ENCODE data around the gene HRH1. TPM values are rescaled to one million over a fixed set of nuclear protein-coding genes. Genes with fewer than 3 reads are reported as not detected.
A peak's percentile ranks its signal among the peaks of the same experiment; 100 is the strongest.
"Not testable (repeated sequence)": the region's sequence is repeated elsewhere in the genome, so short reads cannot be mapped to it uniquely, and the experiment has no call there.

HRH1 gene
- total RNA-seq, 4 donors from 2014 or later = 10.9 to 12.2 (median 11.4) TPM

DNA sequence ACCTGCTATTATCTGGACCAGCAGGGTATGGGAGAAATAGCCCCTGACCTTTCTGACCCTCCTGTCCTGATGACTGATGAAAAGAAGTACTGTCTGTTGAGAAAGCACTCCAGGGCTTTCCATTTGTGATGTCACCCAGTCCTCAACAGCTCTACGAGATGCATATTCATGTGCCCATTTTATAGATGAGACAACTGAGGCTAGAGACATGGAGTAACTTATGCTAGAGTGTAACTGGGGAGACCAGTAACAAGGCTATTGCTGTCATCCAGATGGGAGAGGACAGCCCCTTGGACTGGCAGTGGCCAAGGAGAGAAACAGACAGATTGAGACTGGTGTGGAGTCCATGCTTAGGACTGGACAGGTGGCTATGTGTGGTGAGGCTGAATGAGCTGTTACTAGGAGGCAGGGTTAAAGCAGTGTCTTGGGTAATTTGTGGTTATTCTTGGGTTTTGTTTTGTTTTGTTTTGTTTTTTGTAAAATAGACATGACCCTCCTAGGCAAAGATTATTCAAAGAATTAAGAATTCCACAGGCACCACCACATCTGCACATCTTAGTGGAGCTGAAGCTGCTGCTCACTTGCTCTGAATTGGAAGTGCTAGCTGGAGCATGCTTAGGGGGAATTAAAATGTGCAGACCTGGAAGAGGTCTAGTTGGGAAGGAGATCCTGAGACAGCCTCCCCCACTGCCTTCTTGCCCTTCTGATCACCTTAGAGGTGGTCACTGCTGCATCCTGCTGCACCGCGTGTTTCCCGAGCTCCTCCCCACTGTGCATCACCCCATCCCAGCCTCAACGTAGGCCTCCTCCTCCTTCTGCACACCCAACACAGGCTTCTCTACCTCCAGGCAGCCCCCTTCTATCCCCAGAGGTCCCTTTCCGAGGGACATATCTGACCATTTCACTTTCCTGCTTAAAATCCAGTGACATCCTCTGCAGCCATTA lies 8.4 kb downstream of the HRH1 start:
- no peaks in the 10 kb centered on the region for H3K27me3 ChIP-seq
- H3K4me1 ChIP-seq = peaks cover 28% of the 10 kb centered on the region
- no peak overlapping the region for H3K27ac ChIP-seq
- no peak for TF ChIP-seq POLR2AphosphoS5 (IDR thresholded peaks at IDR 0.05)
- no peak for TF ChIP-seq POLR2A (IDR thresholded peaks at IDR 0.05)
- TF ChIP-seq, protein P1, sequence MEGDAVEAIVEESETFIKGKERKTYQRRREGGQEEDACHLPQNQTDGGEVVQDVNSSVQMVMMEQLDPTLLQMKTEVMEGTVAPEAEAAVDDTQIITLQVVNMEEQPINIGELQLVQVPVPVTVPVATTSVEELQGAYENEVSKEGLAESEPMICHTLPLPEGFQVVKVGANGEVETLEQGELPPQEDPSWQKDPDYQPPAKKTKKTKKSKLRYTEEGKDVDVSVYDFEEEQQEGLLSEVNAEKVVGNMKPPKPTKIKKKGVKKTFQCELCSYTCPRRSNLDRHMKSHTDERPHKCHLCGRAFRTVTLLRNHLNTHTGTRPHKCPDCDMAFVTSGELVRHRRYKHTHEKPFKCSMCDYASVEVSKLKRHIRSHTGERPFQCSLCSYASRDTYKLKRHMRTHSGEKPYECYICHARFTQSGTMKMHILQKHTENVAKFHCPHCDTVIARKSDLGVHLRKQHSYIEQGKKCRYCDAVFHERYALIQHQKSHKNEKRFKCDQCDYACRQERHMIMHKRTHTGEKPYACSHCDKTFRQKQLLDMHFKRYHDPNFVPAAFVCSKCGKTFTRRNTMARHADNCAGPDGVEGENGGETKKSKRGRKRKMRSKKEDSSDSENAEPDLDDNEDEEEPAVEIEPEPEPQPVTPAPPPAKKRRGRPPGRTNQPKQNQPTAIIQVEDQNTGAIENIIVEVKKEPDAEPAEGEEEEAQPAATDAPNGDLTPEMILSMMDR (IDR thresholded peaks at IDR 0.05) = no peak
- 82% methylated on average over 6 of the region's 6 CpGs for WGBS
- DNase-seq (ENCODE audit: low spot score in 2 of 2) = peak in 1 of 2 donors; percentile 15
- H3K9me3 ChIP-seq = no peaks in the 10 kb centered on the region
- H3K4me3 ChIP-seq = no peak overlapping the region
- no peaks in the 10 kb centered on the region for H3K36me3 ChIP-seq

DNA sequence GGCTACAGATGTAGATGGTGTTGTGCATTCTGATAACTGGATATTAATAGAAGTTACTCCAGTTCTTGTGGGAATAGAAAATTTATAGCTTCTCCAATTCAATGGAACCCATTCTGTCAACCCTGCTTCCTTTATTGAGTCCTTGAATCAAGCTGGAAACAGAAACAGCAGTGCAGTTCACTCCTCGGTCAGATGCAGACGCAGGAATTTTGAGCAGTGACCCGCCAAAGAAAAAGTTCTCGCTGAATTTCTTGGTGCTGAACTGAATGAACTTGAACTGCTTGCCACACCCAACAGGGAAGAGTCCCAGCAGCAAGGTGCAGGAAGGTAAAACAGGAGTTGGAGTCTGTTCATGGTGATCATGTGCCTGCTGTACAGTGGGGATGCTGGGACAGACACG lies 10.3 kb downstream of the HRH1 start:
- TF ChIP-seq POLR2A (IDR thresholded peaks at IDR 0.05) = no peak
- TF ChIP-seq, protein P1 (IDR thresholded peaks at IDR 0.05) = no peak
- TF ChIP-seq EP300 (IDR thresholded peaks at IDR 0.05) = no peak
- TF ChIP-seq POLR2AphosphoS5 (IDR thresholded peaks at IDR 0.05) = no peak
- H3K36me3 ChIP-seq = no peaks in the 10 kb centered on the region
- 25% methylated on average over 5 of the region's 5 CpGs for WGBS
- no peaks in the 10 kb centered on the region for H3K9me3 ChIP-seq
- DNase-seq (ENCODE audit: low spot score in 2 of 2) = peak in 1 of 2 donors; percentile 17
- no peak overlapping the region for H3K27ac ChIP-seq
- no peaks in the 10 kb centered on the region for H3K27me3 ChIP-seq
- no peak overlapping the region for H3K4me3 ChIP-seq
- peaks cover 17% of the 10 kb centered on the region for H3K4me1 ChIP-seq

DNA sequence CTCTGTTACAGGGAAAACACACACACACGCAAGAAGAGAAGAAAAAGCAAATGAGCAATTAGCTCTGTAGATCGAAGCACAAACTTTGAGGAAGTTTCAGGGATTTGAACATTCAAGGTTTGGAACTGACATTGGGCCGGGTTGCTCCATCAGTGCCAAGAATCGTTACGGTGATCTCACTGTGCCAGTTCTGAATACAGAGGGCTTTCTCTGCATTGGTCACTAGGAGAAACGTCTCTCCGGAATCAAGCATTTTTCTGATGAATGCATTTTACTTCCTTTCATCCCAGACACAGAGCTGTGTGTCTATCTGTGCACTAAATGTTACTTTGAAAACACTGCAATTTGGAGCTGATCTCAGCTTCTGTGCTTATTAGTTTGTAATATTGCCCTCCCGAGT lies 11.2 kb downstream of the HRH1 start:
- H3K36me3 ChIP-seq = no peaks in the 10 kb centered on the region
- peak in 1 of 2 donors; percentile 22 for DNase-seq (ENCODE audit: low spot score in 2 of 2)
- TF ChIP-seq EP300 (IDR thresholded peaks at IDR 0.05) = no peak
- TF ChIP-seq POLR2AphosphoS5 (IDR thresholded peaks at IDR 0.05) = no peak
- no peak for TF ChIP-seq POLR2A (IDR thresholded peaks at IDR 0.05)
- TF ChIP-seq, protein P1 (IDR thresholded peaks at IDR 0.05) = no peak
- H3K9me3 ChIP-seq = no peaks in the 10 kb centered on the region
- H3K4me3 ChIP-seq = no peak overlapping the region
- peaks cover 8% of the 10 kb centered on the region for H3K4me1 ChIP-seq
- WGBS = 74% methylated on average over 8 of the region's 8 CpGs
- H3K27ac ChIP-seq = no peak overlapping the region
- H3K27me3 ChIP-seq = no peaks in the 10 kb centered on the region

DNA sequence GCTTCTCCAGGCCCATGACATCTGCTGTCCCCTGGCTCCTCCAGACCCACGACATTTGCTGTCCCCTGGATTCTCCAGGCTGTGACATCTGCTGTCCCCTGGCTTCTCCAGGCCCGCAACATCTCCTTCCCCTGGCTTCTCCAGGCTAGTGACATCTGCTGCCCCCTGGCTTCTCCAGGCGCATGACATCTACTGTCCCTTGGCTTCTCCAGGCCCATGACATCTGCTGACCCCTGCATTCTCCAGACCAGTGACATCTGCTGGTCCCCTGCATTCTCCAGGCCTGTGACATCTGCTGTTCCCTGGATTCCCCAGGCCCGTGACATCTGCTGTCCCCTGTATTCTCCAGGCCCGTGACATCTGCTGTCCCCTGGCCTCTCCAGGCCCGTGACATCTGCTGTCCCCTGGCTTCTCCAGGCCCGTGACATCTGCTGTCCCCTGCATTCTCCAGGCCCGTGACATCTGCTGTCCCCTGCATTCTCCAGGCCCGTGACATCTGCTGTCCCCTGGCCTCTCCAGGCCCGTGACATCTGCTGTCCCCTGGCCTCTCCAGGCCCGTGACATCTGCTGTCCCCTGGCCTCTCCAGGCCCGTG lies 12.6 kb downstream of the HRH1 start:
- not testable (repeated sequence) for H3K27ac ChIP-seq, H3K4me3 ChIP-seq, H3K27me3 ChIP-seq, H3K36me3 ChIP-seq, H3K9me3 ChIP-seq
- 91% methylated on average over 11 of the region's 12 CpGs for WGBS
- H3K4me1 ChIP-seq = peaks cover 10% of the 10 kb centered on the region
- peak in 1 of 2 donors; percentile 43 for DNase-seq (ENCODE audit: low spot score in 2 of 2)

DNA sequence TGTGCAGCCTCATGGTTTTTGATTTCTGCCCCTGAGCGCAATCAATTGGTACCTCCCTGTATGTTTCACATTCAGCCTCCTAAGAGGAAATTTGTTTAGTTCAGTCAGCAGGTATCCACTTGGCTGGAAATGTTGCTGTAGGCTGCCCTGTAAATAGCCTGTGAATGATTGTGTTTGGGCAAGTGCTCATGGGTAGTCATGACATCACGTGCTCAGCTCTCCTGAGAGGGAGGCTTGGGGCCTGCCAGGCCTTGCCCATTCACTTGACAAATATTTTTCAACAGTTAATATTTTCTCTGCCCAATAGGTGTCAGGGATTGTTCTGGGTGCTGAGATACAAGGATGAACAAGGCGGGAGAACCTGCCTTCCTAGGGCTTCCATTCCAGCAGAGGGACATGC lies 13.3 kb downstream of the HRH1 start:
- WGBS = 81% methylated on average over 3 of the region's 3 CpGs
- TF ChIP-seq, protein P1 (IDR thresholded peaks at IDR 0.05) = no peak
- TF ChIP-seq POLR2A (IDR thresholded peaks at IDR 0.05) = no peak
- no peak for TF ChIP-seq EP300 (IDR thresholded peaks at IDR 0.05)
- TF ChIP-seq POLR2AphosphoS5 (IDR thresholded peaks at IDR 0.05) = no peak
- peak in 1 of 2 donors; percentile 25 for DNase-seq (ENCODE audit: low spot score in 2 of 2)
- Histone ChIP-seq H3K27ac (no peak overlapping the region), H3K27me3 (no peaks in the 10 kb centered on the region), H3K4me3 (no peak overlapping the region), H3K9me3 (no peaks in the 10 kb centered on the region), H3K36me3 (no peaks in the 10 kb centered on the region), H3K4me1 (peaks cover 15% of the 10 kb centered on the region)
